GM18519 (cell line): ENCODE results near the gene FNDC3A.
"Not testable (repeated sequence)": the region's sequence is repeated elsewhere in the genome, so short reads cannot be mapped to it uniquely, and the experiment has no call there.

Source experiments
- ATAC-seq: cut with Tn5 transposase; IDR thresholded peaks from one replicate; pipeline ENCODE4 v1.9.1; 2021; ENCODE audit warnings: mild to moderate bottlenecking, moderate library complexity; ENCODE audit not compliant: unreplicated experiment, low FRiP score

FNDC3A gene

GRCh38 chr13:49030213-49030612 is 54.5 kb downstream of the FNDC3A start:
- no peak for ATAC-seq

GRCh38 chr13:49040872-49041271 is 65.2 kb downstream of the FNDC3A start:
- ATAC-seq: no peak

GRCh38 chr13:49042476-49042875 is 66.8 kb downstream of the FNDC3A start:
- ATAC-seq: no peak

GRCh38 chr13:49044008-49044407 is 68.3 kb downstream of the FNDC3A start:
- ATAC-seq: no peak

DNA sequence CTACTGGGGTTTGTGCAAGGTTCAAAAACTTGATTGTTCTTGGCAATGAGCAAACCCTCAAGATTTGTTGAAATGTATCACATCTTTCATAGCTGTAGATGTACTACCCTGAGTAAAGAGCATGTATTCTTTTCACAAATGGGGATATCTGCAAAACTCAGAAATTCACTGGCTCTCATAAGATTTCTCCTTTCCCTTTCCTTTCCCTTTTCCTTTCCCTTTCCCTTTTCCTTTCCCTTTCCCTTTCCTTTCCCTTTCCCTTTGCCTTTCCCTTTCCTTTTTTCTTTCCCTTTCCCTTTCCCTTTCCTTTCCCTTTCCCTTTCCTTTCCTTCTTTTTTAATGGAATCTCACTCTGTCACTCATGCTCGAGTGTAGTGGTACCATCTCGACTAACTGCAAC is 69.1 kb downstream of the FNDC3A start:
- no peak for ATAC-seq

DNA sequence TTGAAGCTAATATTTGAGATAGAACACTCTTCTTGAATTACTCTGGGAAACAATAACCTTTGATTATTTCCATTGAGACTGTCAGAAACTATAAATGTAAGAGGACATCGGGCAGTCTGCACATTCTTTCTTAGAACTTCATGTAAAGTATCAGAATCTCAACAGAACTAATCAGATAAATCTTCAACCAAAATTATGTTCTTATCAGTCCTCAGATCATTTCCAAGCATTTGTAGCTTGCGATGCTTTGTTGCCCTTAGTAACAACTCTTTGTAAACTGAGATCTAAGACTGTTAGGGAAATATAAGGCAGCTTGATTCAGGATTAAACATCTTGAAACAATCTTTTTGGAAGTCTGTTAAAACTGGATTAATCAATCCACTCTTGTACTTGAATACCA is 70.3 kb downstream of the FNDC3A start:
- no peak for ATAC-seq

DNA sequence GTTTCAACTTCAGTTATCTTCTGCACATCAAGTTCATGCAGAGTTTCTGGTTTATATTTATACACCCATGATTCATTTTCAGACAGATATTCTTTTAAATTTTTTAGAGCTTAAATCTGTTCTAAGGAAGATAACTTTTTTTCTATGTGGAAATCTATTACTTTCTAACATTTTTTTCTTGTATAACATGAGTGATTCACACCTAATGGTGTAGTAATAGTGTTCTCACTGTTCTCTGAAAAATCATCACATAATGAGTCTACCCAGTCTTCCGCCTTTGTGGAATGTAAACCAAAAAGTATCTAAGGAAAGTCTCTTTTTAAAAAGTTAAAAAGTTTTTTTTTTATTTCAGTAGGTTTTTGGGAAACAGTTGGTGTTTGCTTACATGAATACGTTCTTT is 70.8 kb downstream of the FNDC3A start:
- no peak for ATAC-seq

- ATAC-seq: no peak
Observed at GRCh38 chr13:49052813-49053212, 77.1 kb downstream of the FNDC3A start.

DNA sequence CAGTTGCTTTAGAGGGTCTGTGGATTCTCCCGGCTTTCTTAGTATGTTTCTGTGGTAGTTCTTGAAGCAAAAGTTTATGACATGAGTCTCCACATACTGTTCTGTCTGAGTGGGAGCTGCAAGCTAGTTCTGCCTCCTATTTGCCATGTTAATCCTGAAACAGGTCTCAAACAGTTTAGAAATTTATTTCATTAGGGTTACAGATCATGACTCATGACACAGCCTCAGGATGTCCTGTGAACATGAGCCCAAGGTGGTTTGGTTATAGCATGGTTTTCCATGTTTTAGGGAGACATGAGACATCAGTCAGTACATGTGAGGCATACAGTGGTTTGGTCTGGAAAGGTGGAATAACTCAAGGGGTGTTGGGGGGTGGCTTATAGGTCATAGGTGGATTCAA is 77.5 kb downstream of the FNDC3A start:
- ATAC-seq: no peak

DNA sequence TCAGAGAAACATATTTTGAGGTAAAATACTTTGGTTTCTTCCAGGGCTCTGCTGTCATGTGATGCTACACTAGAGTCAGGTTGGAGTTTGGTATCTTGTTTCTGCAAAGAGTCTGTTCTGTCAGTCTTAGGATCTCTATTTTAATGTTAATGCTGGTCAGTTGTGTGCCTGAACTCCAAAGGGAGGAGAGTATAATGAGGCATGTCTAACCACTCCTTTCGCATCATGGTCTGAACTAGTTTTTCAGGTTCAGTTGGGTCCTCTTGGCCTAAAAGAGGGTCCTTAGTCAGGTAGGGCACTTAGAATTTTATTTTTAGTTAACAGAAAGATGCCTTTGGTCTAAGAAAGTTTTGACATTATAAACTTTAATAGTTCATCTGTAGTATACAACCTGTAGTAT is 78.2 kb downstream of the FNDC3A start:
- ATAC-seq: no peak

DNA sequence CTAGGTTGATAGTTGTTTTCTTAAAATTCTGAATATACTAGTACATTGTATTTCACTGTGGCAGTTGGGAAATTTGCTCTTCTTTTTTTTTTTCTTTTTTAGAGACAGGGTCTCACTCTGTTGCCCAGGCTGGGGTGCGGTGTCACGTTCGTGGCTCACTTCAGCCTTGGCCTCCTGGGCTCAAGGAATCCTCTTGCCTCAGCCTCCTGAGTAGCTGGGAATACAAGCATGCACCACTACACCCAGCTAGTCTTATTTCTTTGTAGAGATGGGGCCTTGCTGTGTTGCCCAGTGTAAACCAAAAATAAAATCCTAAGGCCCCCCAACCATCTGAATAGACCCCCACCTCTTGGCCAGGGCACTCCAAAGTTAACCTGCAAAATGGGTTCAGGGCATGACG is 79.3 kb downstream of the FNDC3A start:
- ATAC-seq: no peak

GRCh38 chr13:49057176-49057575 is 81.5 kb downstream of the FNDC3A start:
- no peak for ATAC-seq

- no peak for ATAC-seq
Observed at GRCh38 chr13:49058761-49059160, 83.0 kb downstream of the FNDC3A start.

- no peak for ATAC-seq
Observed at GRCh38 chr13:49060678-49061387, 85.1 kb downstream of the FNDC3A start.

- not testable (repeated sequence) for ATAC-seq
Observed at GRCh38 chr13:49061388-49061752, 85.7 kb downstream of the FNDC3A start.

- no peak for ATAC-seq
Observed at GRCh38 chr13:49062297-49062896, 86.7 kb downstream of the FNDC3A start.

- no peak for ATAC-seq
Observed at GRCh38 chr13:49063011-49063410, 87.3 kb downstream of the FNDC3A start.

DNA sequence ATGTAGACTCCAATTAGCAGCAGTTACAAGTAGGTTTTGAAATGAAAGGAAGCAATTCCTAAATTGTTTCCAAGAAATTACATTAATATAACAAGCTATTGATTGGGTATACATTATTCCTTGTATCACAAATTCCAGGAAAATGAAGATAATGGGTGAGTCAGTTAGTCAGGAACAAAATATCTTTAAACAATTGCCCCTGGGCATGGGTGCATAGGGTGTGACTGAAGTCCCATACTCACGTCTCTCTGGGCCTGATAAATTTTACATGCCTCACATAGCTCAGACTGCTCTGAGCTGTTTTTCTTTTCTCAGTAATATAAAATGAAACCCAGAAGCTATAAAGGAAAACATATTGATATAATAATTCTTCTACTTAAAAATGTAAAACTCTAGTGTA is 87.8 kb downstream of the FNDC3A start:
- ATAC-seq: no peak

DNA sequence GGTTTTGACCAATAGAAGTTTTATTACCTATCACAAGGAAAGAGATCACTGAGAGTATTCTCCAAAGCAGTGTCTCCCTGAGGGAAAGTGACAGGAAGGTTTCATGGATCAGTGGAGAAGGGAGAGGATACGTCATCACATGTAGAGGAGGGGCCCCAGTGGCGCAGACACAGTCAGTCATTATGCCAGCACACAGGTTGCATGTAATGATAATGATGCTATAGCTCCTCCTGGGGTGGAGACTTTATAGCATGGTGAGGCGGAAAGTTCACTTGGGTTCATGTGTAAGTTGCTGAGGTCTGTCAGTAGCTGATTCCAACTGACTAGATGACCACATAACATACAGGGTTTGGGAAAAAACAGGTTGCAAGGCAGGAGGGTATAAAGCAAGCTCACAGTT is 88.8 kb downstream of the FNDC3A start:
- no peak for ATAC-seq

- ATAC-seq: no peak
Observed at GRCh38 chr13:49066856-49067255, 91.1 kb downstream of the FNDC3A start.

DNA sequence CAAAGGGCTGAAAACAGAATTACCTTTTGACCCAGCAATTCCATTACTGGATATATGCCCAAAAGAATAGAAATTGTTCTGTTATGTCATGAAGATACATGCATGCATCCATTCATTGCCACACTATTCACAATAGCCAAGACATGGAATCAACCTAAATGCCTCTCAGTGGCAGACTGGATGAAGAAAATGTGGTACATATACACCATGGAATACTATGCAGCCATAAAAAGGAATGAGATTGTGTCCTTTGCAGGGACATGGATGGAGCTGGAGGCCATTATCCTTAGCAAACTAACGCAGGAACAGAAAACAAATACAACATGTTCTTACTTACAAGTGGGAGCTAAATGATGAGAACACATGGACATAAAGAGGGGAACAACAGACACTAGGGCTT is 92.8 kb downstream of the FNDC3A start:
- not testable (repeated sequence) for ATAC-seq

GRCh38 chr13:49070021-49070420 is 94.3 kb downstream of the FNDC3A start:
- ATAC-seq: not testable (repeated sequence)
